Endometrium (tissue), 2 donors: ENCODE measurements around the gene SPRR4.
"Not testable (repeated sequence)": the region's sequence is repeated elsewhere in the genome, so short reads cannot be mapped to it uniquely, and the experiment has no call there.

Source experiments
- FAIRE-seq: peaks from 2 replicates; lab custom pipeline; 2012; peaks lifted over from hg19 to GRCh38; lab: Jason Lieb, UNC
- donor health status: control.
- donor health status: control.

Gene SPRR4

GRCh38 chr1:152967201-152967600 is 3.2 kb upstream of the SPRR4 start:
- FAIRE-seq: no peak

DNA sequence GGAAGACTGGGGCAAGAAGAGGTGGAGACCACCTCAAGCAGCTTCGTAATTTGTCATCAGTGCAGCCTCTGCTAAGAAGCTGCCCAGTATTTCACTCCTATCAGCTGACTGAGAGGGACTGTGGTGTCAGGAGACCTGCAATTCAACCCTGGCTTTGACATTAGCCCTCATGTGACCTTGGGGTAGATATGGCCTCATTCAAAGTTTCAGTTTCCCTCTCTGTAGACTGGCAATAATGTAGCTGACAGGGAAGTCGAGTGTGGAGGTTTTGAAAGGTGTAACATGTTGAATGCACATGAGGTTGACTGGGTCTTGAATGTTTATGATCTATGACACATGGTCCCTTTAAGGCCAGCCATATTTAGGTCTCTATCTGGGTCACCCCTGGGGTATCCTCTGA is 2.2 kb upstream of the SPRR4 start:
- FAIRE-seq: no peak

- FAIRE-seq: no peak
These were observed 1.4 kb upstream of the SPRR4 start for GRCh38 chr1:152969036-152969435.

- no peak for FAIRE-seq
These were observed 1.9 kb downstream of the SPRR4 start for GRCh38 chr1:152972196-152972886.

DNA sequence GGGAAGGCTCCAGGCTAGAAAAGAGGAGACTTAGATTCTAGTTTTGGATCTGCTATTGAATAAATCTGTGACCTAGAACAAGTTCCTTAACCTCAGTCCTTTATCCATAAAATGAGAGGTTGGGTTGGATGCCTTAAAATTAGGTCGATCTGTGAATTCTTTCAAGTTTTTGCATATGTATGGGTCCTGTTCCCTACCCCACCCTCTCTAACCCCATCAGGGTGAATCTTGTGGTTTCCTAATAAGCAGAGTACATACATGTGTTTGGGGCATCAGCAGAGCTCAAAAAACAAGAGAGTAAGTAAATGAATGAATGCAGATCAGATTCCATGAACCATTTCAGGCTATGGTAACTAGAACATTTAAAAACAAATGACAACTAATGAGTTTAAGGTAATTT is 6.2 kb downstream of the SPRR4 start:
- no peak for FAIRE-seq

GRCh38 chr1:152977614-152978013 is 7.2 kb downstream of the SPRR4 start:
- no peak for FAIRE-seq

GRCh38 chr1:152980676-152981075 is 10.2 kb downstream of the SPRR4 start:
- FAIRE-seq: no peak

DNA sequence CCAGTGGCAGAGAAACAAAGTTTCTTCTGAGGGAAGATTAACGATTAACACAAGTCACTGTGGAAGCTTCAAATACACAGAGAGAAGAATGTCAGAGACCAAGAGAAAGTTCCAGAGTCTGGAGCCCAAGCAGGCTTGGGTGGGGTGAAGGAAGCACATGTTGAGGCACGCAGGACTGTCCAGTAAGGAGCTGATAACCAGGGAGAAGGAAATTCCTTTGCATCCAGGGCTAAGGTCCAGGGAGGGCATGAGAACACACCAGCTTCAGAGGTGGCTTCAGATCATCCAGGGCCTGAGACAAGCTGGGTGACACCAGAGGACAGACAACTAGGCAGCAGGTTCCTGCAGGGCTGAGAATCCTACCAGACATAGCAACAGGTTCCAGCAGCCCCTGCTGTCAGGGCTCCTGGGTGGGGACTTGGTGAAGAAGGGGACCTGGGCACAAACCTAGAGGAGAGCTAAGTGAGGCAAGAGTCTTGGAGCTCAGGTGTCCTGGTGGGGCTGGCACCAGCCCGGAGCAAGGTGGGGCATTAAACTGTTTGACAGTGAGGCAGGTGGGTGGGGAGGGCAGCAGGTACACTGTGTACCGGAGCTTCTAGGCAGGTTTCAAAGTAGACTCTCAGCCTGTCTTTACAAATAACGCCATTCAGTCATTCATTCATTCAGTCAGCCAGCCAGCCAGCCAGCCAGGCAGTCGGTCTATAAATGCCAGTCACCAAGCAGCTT is 10.9 kb downstream of the SPRR4 start:
- no peak for FAIRE-seq

DNA sequence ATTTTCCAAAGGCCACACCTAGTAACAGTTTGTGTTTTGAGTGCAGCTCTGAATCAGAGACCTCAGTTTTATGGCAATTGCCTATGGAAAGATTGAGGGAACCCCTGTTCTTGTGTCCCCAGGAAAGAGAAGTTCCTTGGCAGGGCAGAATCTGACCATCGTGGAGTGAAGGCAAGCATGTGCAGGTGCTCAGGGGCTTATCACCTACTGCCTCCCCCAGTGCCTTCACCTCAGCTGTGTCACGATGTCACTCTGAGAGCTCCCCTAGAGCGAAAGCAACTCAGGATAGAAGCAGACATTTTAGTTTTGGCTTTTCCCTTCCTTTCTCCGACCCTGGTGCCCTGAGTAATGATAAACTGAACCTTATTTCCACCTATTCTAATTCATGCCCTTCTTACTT is 11.6 kb downstream of the SPRR4 start:
- FAIRE-seq: no peak

GRCh38 chr1:152983234-152983633 is 12.8 kb downstream of the SPRR4 start:
- no peak for FAIRE-seq

GRCh38 chr1:152983743-152984142 is 13.3 kb downstream of the SPRR4 start, which contains the start of gene SPRR1A:
Gene SPRR1A (plus strand): TSS chr1:152984081. CDS start chr1:152985231, 1,150 bp downstream.
- no peak for FAIRE-seq

DNA sequence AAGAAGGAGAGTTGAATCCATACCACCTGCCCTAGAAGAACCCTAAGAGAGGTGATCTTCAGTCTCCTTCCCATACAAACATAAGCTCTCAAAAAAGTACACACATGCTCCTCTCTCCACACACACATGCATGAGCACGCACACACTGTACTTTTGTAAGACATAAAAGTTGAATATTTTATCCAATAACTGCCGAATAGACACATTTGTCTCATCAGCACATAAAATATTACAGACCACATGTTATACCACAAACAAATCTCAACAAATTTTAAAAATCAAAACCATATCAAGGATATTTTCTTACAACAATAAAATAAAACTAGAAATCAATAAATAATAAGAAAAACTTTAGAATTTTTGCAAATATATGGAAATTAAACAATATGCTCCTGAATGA is 16.1 kb downstream of the SPRR4 start:
- no peak for FAIRE-seq

DNA sequence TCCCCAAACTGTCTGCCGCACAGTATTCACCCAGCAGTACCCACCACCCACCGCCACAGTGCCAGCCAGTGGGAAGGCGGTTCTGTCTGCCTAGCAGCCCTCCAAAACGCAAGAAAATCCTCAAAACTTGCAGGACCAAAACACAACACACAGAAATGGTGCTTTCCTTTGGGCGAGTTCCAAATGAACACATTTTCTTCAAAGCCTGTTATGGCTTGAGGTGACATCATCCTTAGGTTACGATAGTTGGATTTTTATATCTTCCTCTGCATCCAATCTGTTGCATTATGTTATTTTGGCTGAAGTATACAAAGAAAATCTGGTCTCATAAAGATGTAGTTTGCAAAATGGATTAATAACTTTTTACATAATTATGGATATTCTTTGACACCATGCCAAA is 22.7 kb downstream of the SPRR4 start:
- FAIRE-seq: no peak

DNA sequence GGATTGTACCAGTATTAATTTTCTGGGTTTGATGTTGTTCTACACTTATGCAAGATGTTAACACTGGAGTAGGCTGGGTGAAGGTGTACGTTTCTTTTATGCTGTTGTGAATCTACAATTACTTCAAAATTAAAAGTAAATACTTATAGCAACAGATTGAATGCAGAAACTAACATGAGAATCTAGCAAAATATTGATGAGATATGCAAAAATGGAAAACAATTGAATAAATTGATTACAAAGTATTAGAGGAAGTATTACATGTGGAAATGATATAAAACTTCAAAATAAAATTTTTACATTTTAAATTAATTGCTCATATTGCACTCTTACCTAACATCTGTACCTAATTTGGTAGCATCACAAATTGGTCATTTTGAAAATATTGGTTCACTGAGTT is 25.4 kb downstream of the SPRR4 start:
- no peak for FAIRE-seq

DNA sequence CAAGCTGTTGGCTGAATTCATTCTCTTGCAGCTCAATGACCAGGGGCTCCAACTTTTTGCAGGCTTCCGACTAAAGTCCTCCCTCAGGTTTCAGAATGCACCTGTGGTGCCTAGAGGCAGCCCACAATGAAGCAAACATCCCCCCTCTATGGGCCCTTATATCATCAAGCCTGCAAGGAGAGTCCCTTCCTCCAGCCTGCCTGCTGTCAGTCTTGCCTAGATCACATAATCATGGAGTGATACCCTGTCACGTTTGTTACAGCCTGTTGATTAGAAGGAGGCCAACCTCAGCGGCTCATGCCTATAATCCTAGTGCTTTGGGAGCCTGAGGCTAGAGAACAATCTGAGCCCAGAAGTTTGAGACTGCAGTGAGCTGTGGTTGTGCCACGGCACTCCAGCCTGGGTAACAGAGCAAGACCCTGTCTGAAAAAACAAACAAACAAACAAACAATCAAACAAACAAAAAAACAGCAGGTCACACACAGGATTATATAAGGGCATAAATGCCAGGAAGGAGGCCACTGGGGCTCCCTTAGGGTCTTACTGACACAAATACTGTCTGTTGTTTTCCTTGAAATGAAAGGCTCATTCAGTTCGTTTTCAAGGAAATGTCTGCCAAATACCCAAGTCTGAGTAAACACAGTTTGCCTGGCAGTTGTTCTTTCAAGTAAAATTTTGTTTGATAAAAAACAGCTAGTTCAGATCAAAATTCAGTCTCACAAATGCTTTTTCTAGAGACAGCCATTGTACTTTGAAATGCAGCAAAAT is 26.4 kb downstream of the SPRR4 start:
- no peak for FAIRE-seq

DNA sequence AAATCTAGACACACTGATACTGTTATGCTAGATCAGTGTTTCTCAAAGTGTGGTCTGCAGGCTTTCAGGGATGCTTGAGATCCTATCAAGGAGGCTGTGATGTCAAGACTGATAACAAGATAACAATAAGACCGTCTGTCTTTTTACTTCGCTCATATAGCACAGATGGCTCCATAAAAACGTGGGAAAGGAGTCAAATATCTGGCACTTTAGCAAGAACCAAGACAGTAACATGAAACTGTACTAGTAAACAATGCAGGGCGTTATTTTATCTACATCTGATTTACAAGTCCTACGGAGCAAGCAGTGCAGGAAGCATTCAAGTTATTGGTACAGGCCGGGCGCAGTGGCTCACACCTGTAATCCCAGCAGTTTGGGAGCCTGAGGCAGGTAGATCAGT is 27.5 kb downstream of the SPRR4 start:
- FAIRE-seq: no peak

GRCh38 chr1:152998476-152998875 is 28.0 kb downstream of the SPRR4 start:
- FAIRE-seq: no peak

DNA sequence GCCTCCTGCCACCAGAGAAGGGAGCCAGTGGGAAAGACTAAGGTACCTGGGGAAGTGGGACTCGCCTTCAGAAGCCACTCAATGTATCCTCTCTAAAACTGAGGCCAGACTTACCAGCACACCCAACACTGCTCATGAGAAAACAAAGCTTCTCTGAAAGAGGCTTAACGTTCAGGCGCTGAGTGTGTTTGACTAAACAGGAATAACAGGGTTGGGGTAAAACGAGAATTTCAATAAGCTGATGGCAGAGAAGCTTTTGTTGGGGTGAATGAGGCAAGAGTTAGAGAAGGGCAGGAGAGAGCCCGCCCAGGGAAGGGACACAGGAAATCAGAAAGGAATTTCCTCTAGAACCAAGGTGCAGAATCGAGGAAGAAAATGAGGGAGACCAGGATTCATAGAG is 29.4 kb downstream of the SPRR4 start:
- FAIRE-seq: no peak

DNA sequence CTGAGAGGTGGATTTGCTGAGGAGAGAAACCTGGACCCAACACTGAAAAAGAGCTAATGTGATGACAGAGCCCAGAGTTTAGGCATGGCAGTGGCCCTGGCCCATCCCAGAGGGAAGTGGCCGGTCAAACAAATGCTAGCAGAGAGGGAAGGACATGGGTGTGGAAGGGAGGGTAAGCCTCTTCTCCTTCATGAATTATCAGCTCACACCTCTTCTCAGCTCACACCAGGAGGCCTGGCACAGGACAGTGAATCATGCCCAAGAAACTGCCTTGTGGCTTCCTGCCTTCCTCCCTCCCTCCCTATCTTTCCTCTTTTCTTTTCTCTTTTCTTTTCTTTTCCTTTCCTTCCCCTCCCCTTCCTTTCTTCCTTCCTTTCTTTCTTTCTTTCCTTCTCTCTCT is 29.8 kb downstream of the SPRR4 start:
- no peak for FAIRE-seq

DNA sequence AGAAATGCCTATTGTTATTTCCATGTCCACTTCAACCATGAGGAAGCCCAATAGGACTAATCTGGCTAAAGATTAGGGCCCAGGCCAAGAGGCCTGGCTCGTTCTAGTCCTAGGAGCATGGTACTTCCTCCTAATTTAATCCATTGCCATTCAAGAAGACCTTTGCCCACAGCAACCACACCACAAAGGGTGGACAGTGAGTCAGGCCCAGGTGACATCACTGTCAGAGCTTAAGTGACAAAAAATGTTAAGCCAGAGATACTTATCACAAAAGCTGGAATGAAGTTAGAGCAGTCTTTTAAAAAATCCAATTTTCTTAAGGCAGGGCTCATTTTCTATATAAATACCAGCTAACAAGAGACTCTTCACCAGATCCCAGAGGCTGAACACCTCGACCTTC is 30.9 kb downstream of the SPRR4 start, which contains the start of gene SPRR3:
SPRR3 (plus strand) TSS at position 368 of the 400 bp plus-strand sequence. CDS start 1,272 bp downstream, outside the sequence.
- FAIRE-seq: no peak

GRCh38 chr1:153011235-153011758 is 40.8 kb downstream of the SPRR4 start:
- not testable (repeated sequence) for FAIRE-seq

GRCh38 chr1:153021829-153022228 is 51.4 kb downstream of the SPRR4 start:
- not testable (repeated sequence) for FAIRE-seq
